GM18499 (cell line): ENCODE results near the gene CDK10.

ENCODE experiments used
- ATAC-seq: cut with Tn5 transposase; IDR thresholded peaks from one replicate; pipeline ENCODE4 v1.9.1; 2021; ENCODE audit warnings: moderate number of reproducible peaks; ENCODE audit not compliant: insufficient read depth, unreplicated experiment

CDK10 gene

DNA sequence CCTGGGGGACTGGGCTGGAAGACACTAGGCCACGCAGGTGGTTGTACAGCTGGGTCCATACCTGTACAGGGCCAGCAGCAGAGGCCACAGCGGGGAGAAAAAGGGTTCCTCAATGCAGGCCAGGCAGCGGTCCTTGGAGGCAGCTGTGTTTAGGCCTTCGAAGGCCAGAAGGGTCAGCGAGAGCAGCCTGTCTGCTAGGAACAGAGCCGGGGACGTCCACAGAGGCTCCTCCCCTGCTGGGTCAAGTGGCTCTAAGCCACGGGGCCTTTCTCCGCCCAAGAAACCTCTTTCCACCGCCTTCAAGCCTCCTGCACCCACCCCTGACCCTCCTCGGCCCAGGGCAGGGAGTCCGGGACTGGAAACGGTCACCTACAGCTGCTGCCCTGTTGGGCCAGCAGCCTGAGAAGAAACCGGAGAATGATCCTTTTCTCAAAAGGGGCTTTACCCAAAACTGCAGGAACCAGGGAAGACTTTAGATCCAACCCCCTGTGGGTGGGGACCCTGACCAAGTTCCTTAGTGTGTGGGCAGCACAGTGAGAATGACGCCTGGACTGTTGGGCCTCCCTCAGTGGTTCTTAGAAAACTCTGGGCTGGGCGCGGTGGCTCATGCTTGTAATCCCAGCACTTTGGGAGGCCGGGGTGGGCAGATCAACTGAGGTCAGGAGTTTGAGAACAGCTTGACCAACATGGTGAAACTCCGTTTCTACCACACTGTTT, 23.4 kb downstream of the CDK10 start:
- ATAC-seq, result no peak

- ATAC-seq, result no peak
Observed at GRCh38 chr16:89710709-89711564, 24.4 kb downstream of the CDK10 start.

- ATAC-seq, result no peak
Observed at GRCh38 chr16:89711601-89712273, 25.2 kb downstream of the CDK10 start.

DNA sequence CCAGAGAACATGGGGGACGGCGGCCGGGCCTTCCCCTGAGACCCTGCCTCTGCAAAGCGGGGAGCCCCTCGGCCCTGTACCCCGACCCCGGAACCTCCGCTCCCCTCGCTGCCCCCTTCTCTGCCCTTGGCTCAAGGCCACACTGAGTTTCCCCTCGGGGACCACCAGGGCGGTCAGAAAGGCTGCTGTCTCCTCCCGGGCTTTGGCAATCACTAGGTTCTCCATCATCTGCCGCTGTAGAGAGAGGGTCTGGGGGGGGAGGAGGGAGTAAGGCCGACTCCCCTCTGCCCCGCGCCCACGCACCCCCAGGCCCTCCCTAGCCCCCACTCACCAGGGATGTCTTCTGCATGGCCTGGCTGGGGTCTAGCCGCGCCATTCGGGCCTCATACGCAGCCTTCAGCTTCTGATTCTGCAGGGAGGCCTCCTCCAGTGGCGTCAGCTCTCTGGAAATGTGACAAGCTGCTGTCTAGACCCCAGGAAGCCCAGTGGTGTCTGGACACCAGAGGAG, 25.8 kb downstream of the CDK10 start:
- ATAC-seq, result no peak

- ATAC-seq, result no peak
Observed at GRCh38 chr16:89716493-89716892, 30.0 kb downstream of the CDK10 start.

- no peak for ATAC-seq
Observed at GRCh38 chr16:89716916-89717687, 30.6 kb downstream of the CDK10 start.

DNA sequence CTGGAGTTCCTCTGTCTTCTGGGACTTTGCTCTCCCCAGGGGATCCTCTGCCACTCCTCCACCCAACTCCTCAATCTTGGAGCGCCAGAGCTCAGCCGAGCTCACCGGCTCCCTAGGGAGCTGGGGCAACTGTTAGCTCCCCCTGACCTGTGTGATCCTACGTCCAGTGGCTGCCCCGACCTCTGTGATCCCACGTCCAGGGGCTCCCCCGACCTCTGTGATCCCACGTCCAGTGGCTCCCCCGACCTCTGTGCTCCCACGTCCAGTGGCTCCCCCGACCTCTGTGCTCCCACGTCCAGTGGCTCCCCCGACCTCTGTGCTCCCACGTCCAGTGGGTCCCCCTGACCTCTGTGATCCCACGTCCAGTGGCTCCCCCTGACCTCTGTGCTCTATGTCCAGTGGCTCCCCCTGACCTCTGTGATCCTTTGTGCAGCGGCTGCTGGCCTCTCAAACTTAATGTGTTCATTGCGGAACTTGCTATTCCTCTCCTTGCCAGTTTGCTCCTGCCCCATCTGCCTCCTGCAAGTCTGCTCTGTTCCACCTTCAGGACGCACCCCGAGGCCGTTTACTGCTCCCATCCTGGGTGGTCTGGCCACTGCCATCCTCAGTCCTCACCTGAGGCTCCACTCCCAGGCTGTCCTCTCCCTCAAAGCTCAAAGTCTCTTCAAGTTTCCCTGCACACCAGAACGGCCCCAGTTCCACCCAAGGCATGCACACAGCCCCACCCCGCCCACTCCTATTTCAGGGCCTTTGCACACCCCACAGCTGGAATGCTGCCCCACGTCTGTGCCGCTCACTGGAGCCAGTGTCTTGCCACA, 31.4 kb downstream of the CDK10 start:
- ATAC-seq, result no peak

DNA sequence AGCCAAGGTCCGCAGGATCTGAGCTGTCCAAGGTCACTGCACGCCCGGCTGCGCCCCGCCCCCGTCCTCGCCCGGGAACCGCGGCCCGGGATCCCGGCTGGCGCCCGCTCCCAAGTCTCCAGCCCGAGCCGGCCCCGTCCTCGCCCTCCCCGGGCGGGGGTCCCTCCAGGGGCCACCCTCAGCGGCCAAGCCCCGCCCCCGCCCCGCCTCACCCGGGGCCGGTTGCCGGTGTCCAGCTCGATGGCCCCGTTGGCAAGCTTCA, 34.0 kb downstream of the CDK10 start:
- no peak for ATAC-seq

DNA sequence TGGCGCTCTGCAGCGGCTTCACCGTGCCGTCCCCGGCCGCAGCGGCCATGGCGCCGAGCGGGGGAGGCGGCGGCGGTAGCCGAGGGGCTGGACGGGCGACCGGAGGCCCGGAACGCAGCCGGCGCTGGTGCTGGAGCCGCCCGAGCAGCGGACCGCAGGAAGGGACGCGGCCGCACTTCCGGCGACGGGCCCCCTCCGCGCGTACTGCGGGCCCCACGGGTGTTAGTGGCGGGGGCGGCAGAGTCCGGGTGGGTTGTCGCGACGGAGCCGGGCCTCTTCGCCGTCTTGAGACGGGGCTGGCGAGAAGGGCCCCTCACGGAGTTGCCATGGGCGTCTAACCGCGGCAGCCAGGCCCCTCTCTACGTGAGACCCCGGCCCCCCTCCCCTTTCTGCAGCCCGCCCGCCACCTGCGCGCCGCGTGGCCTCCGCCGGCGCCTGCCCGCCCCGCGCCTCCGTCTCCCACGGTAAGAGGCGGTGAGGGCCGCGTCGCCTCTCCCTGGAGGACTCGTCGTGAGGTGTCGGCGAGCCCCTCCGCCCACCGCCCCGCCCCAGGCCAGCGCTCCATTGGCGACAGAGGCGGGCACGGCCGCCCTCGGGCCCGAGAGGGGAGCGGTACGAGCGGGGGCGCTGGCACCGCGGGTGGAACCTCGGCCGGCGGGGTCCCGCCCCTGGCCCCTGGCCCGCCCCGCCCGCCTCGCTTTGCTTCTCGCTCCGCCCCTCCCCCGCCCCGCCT, 34.5 kb downstream of the CDK10 start, which contains the start of the genes VPS9D1 and ZNF276:
Gene VPS9D1 (minus strand): TSS at position 86 of the 733 bp plus-strand sequence. CDS start 37 bp downstream, at position 49.
Gene ZNF276 (plus strand): TSS at position 725 of the 733 bp plus-strand sequence. CDS start 104 bp downstream, outside the sequence.
- ATAC-seq, result no peak

GRCh38 chr16:89721546-89722391, 35.3 kb downstream of the CDK10 start:
- ATAC-seq, result no peak

DNA sequence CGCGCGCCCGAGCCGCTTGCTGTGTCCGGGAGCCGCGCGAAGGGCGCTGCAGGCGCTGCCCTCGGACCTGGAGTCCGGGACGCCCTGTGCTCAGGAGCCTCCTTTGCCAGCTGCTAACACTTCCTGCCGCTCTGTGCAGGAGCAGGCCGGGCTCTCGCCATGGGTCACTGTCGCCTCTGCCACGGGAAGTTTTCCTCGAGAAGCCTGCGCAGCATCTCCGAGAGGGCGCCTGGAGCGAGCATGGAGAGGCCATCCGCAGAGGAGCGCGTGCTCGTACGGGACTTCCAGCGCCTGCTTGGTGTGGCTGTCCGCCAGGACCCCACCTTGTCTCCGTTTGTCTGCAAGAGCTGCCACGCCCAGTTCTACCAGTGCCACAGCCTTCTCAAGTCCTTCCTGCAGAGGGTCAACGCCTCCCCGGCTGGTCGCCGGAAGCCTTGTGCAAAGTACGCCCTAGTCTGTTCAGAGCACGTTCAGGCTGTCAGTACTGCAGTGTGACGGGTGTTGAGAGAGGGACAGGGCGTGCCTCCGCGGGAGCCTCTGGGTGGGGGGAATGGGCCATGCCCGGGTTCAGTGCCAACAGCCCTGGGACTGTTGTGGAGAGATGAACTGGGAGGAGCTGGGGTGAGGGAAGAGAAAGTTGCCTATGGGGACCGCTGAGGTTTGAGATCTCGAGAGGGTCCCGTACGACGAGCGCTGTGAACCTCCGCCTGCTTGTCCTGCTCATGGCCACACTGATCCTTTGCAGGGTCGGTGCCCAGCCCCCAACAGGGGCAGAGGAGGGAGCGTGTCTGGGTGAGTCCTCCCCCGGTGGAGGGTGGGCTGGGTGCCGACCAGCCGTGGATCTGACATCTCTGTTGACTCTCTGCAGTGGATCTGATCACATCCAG, 36.1 kb downstream of the CDK10 start:
- ATAC-seq, result no peak

DNA sequence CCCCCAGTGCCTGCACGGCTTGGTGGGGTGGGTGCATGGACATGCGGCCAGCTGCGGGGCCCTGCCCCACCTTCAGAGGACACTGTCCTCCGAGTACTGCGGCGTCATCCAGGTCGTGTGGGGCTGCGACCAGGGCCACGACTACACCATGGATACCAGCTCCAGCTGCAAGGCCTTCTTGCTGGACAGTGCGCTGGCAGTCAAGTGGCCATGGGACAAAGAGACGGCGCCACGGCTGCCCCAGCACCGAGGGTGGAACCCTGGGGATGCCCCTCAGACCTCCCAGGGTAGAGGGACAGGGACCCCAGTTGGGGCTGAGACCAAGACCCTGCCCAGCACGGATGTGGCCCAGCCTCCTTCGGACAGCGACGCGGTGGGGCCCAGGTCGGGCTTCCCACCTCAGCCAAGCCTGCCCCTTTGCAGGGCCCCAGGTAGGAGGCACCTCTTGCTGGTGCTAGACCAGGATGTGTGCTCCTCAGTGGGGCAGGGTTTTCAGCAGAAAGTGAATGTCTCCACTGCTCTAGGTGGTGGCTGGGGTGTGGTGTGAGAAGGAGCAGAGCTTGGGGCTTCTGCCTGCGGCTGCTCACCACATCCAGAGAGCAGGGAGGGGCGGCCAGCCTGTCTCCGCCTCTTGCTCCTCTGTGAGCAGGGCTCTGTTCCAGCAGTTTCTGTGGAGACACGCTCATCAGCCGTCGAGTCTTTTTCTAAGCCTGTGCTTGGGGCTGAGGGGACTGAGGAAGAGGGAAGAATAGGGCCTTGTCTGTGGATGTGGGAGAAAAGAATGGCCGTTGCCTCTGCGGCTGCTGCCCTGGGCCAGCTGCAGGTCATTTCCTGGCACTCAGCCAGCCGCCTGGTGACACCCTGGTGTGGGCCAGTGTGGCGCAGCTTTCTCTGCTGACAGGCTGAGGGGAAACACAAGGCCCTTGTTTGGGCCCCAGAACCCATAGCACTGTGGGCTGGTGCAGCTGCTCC, 37.1 kb downstream of the CDK10 start:
- ATAC-seq, result no peak

DNA sequence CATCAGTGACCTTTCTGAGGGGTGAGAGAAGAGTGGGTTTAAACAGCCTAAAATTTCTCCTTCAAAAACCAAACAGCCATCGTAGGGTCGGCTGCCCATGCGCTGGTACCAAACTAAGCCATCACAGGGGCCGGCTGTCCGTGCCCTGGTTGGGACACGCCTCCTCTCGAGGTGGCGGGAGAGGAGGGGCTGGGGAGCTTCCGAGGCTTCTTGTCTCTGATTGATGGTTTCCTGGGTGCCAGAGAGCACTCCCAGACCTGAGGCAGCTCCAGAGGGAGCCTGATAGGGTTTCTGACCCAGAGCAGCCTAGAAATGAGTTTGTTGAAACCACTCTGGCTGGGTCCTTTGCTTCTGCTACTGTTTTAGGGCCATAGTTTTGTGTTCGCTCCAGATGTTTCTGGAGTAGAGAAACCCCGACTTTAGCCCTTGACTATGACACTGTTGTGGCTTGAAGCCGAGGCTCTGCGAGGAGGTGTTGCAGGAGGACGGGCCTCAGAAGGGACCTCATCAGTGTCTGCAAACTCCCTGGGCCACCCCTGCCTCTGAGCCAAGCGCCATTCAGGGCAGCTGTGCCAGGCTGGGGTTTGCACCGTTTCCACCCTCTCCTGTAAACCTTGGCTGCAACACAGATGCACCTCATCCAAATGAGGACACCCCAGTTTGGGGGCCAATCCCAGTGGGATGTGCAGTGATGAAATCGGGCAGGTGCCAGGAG, 41.1 kb downstream of the CDK10 start:
- no peak for ATAC-seq

- no peak for ATAC-seq
Observed at GRCh38 chr16:89729293-89729692, 42.8 kb downstream of the CDK10 start.
